ENCODE results near the gene FXR2.

The FXR2 gene

GRCh38 chr17:7587420-7588151 is 27.1 kb downstream of the FXR2 start:
- DNase-seq = no peak

- no peak for DNase-seq
These were observed 27.9 kb downstream of the FXR2 start for GRCh38 chr17:7586673-7587419.

GRCh38 chr17:7583253-7584109 is 31.2 kb downstream of the FXR2 start, which contains the start of gene MPDU1:
TSS of gene MPDU1 (plus strand) at chr17:7583852. CDS start at chr17:7583863, 11 bp downstream.
- peak; percentile 86 for DNase-seq

GRCh38 chr17:7582396-7583252 is 32.1 kb downstream of the FXR2 start:
- no peak for DNase-seq

- DNase-seq = no peak
These were observed 33.8 kb downstream of the FXR2 start for GRCh38 chr17:7580604-7581575.

GRCh38 chr17:7579834-7580603 is 34.7 kb downstream of the FXR2 start:
- no peak for DNase-seq

GRCh38 chr17:7579001-7579833 is 35.5 kb downstream of the FXR2 start, which contains the start of gene CD68:
TSS of gene CD68 (plus strand) at chr17:7579638. CDS start at chr17:7579678, 40 bp downstream.
- no peak for DNase-seq

DNA sequence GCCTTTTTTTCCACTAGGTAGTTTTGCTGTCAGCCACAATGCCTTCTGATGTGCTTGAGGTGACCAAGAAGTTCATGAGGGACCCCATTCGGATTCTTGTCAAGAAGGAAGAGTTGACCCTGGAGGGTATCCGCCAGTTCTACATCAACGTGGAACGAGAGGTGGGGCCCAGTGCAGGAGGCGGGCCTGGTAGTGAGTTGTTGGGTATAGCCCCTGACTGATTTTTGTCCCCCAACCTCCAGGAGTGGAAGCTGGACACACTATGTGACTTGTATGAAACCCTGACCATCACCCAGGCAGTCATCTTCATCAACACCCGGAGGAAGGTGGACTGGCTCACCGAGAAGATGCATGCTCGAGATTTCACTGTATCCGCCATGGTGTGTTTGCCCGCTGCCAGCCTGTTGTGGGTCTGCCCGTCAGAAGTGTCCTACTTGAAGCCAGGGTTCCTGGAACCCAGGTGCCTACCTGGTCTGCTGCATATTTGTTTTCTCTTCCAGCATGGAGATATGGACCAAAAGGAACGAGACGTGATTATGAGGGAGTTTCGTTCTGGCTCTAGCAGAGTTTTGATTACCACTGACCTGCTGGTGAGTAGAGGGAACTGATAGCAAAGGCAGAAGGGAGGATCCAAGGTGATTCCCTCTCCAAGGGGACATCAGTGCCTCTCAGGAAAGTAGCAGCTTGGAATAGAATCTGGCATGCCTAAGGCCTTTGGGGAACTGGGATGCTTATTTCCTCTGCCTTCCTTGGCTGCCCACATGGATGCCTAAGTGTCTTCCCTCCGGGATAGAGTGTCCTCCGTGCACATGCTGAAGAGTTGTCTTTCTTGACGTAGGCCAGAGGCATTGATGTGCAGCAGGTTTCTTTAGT is 37.1 kb downstream of the FXR2 start:
- DNase-seq = no peak

DNA sequence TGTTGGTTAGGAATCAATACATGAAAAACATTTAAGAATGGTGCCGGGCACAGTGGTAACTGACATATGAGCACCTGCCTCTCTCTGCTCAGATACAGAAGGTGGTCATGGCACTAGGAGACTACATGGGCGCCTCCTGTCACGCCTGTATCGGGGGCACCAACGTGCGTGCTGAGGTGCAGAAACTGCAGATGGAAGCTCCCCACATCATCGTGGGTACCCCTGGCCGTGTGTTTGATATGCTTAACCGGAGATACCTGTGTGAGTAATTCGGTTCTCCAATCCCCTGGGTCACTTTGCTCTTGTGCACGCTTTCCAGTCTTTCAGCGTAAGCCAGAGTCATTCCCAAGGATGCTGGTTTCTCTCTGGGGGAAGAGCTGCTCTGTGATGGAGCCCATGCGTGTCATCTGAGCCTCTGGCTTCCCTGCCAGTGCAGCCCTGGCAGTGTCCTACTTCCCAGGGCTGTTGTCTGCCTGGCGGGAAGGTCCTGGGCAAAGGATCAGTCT is 38.2 kb downstream of the FXR2 start:
- DNase-seq = no peak

DNA sequence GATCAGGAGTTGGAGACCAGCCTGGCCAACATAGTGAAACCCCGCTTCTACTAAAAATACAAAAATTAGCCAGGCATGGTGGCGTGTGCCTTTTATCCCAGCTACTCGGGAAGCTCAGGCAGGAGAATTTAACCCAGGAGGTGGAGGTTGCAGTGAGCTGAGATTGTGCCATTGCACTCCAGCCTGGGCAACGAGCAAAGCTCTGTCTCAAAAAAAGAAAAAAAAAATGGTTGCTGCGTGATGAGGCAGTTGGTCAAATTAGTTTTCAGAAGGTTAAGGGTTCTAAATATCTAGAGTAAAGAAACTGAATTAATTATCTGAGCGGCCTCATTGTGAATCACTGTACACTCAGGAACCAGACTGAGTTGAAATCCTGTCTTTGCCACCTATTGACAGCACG is 38.7 kb downstream of the FXR2 start:
- DNase-seq = no peak

DNA sequence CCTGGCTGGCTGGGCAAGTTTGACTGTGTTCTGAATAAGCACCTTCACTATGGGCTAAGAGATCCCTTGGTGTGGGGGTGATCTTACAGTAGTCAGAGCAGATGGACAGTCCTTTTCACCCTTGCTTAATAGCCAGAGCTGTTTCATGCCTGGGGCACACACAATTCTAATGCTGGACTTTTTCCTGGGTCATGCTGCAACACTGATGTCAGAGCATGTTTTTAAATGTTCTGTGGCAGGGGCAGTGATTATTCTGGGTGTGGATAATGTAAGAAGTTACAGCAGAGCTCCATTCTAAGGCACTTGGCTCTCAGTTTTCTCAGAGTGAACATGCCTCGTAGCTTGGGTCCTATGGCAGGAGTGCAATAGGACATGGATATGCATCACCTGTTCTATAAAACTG is 39.2 kb downstream of the FXR2 start:
- DNase-seq = no peak

DNA sequence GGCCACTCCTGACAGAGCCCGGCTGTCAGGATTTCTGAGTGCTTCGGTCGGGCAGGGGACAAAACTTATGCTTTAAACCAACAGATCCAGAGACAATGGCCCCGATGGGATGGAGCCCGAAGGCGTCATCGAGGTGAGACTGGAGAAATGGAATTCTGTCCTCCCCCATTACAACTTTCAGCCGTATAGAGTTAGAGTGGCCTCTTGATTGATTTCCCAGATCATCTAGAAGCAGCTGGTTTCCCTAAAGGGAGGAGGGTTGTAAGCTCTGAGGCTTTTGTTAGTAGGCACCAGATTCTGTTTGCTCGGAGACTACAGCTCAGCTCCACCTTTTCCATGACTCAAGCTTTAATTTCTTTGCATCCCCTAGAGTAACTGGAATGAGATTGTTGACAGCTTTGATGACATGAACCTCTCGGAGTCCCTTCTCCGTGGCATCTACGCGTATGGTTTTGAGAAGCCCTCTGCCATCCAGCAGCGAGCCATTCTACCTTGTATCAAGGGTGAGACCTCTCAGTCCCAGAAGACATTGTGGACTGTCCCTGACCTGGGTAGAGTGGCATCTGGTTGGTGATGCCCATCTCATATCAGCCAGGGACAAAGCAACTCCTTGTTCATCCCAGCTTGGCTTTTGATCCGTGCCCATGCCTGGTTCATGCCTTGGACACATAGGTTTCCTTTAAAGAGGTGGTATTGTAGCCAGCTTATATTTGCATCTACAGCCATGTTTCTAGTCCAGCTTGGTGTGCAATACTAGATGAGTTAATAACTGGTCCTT is 40.3 kb downstream of the FXR2 start:
- no peak for DNase-seq

DNA sequence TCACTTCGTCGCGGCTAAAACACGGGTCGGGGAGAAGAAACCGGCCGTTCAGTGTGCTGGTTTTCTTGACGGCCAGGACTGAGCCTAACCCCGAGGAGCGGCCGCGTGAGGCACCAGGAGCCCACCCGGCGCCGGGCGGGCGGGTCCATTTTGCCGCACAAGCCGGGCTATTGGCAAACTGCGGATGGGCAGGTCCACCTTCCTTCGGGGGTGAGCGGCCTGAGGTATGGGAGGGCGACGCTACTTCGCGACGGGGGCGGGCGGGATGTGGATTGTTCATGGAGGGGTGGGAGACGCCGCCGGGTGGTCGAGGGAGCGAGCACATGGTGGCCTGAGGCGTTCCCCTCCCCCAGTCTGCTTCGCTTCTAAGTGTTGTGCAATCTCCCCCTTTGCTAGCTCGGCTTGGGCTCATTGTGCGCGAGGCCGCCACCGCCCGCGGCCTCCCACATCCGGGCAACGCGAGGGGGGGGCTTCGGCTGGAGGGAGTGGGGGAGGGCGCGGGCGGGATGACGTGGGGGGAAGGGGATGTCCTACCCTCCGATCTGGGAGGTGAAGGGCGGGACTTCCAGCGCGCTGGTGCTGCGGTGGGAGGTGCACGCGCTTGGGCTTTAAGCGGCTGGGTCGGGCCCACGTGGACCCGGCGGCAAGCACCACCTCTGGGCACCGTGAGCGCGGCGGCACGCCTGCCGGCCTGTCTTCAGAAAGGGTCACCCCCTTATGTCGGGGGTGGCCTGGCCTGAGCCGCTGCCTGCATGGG is 41.2 kb downstream of the FXR2 start:
- DNase-seq = no peak

- peak; percentile 99 for DNase-seq
These were observed 41.9 kb downstream of the FXR2 start for GRCh38 chr17:7572588-7573323.

GRCh38 chr17:7572338-7572587 is 42.4 kb downstream of the FXR2 start:
- DNase-seq = no peak

GRCh38 chr17:7570351-7570750 is 44.3 kb downstream of the FXR2 start:
- DNase-seq = no peak

All from NCI-H1436 treated with DMSO at 0.1 percent for 48 hours (cell line).